ENCODE results near the gene TSGA10.

DNA sequence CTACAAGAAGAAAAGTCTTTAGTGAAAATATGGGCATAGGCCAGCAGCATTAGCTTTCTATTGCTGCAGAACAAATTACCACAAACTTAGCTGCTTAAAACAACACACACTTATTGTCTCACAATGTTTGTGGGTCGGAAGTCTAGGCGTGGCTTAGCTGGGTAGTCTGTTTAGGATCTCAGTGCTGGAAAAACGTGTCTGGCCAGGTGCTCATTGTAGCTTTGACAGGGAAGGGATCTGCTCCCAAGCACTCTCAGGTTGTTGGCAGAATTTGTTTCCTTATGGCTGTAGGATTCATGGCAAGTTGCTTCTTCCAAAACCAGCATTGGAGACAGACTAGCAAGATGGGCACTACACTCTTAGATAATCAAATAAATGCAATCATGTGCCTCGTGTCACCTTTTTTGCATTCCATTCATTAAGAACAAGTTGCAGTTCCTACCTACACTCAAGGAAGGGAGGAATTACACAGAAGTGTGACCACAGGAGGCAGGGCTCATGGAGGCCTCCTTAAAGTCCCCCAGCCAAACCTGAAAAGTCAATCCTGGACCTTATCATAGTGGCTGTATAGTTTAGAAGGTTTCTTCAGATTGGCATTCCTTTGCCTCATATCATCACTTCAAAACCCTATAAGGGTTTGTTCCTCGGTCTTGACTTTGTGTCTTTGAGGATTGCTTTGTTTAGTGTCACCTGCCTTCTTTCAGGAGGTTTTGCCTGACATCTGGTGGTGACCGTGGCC, 43.5 kb upstream of the TSGA10 start:
- TF ChIP-seq POLR2A (IDR thresholded peaks at IDR 0.05), result no peak
- TF ChIP-seq, protein P1, sequence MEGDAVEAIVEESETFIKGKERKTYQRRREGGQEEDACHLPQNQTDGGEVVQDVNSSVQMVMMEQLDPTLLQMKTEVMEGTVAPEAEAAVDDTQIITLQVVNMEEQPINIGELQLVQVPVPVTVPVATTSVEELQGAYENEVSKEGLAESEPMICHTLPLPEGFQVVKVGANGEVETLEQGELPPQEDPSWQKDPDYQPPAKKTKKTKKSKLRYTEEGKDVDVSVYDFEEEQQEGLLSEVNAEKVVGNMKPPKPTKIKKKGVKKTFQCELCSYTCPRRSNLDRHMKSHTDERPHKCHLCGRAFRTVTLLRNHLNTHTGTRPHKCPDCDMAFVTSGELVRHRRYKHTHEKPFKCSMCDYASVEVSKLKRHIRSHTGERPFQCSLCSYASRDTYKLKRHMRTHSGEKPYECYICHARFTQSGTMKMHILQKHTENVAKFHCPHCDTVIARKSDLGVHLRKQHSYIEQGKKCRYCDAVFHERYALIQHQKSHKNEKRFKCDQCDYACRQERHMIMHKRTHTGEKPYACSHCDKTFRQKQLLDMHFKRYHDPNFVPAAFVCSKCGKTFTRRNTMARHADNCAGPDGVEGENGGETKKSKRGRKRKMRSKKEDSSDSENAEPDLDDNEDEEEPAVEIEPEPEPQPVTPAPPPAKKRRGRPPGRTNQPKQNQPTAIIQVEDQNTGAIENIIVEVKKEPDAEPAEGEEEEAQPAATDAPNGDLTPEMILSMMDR (IDR thresholded peaks at IDR 0.05 in 4 of 5, conservative IDR thresholded peaks at IDR 0.05 in 1 of 5), result no peak

All from gastrocnemius medialis (tissue), 4 donors.